Right renal pelvis (tissue), 4 donors: ENCODE measurements around the gene CKAP2. TPM values are rescaled to one million over a fixed set of nuclear protein-coding genes. Genes with fewer than 3 reads are reported as not detected.
"Not testable (repeated sequence)": the region's sequence is repeated elsewhere in the genome, so short reads cannot be mapped to it uniquely, and the experiment has no call there.

ENCODE experiments used
- DNase-seq, 4 donors: peaks; one replicate each; pipeline ENCODE4 v3.0.0-alpha.2; 2013; ENCODE audit warnings: low read depth in 4 of 4, low spot score in 3 of 4, missing footprints in 1 of 4
- polyA plus RNA-seq, 4 donors: library from polyadenylated mRNA; unstranded; fragments of 120-200 nt; gene quantifications; one replicate each; pipeline ENCODE4 v1.2.1, GENCODE V29; 2013; ENCODE audit not compliant: insufficient read length in 4 of 4

Gene CKAP2
- 10 to 100 TPM; 44.1 to 70.7 (median 60.7) TPM for polyA plus RNA-seq

GRCh38 chr13:52454820-52455676 lies at the start of gene CKAP2:
Gene CKAP2, plus strand, starts transcription at chr13:52455478. Its CDS starts 79 bp downstream, at chr13:52455557.
- peak; percentile 87 to 90 (median 88) for DNase-seq

GRCh38 chr13:52405767-52406494 lies 49.3 kb upstream of the CKAP2 start, which contains the start of gene THSD1:
Gene THSD1, minus strand, starts transcription at chr13:52406172. Its CDS starts 3,572 bp downstream, at chr13:52402600.
- DNase-seq: peak in 1 of 4 donors; percentile 25

GRCh38 chr13:52406629-52407028 lies 48.6 kb upstream of the CKAP2 start:
- no peak for DNase-seq

- not testable (repeated sequence) for DNase-seq
Measured at GRCh38 chr13:52407436-52407835, 47.8 kb upstream of the CKAP2 start.

- not testable (repeated sequence) for DNase-seq
Measured at GRCh38 chr13:52408071-52408658, 47.1 kb upstream of the CKAP2 start.

GRCh38 chr13:52411629-52412028 lies 43.6 kb upstream of the CKAP2 start:
- DNase-seq: no peak

GRCh38 chr13:52412128-52412527 lies 43.1 kb upstream of the CKAP2 start:
- no peak for DNase-seq

GRCh38 chr13:52414051-52414450 lies 41.2 kb upstream of the CKAP2 start:
- no peak for DNase-seq

GRCh38 chr13:52414963-52415362 lies 40.3 kb upstream of the CKAP2 start:
- no peak for DNase-seq

- no peak for DNase-seq
Measured at GRCh38 chr13:52419080-52419479, 36.2 kb upstream of the CKAP2 start.

- no peak for DNase-seq
Measured at GRCh38 chr13:52421216-52421615, 34.1 kb upstream of the CKAP2 start.

- DNase-seq: no peak
Measured at GRCh38 chr13:52428295-52428694, 27.0 kb upstream of the CKAP2 start.

GRCh38 chr13:52432456-52432855 lies 22.8 kb upstream of the CKAP2 start:
- DNase-seq: no peak

GRCh38 chr13:52446265-52446664 lies 9.0 kb upstream of the CKAP2 start:
- DNase-seq: no peak

- DNase-seq: no peak
Measured at GRCh38 chr13:52447354-52447753, 7.9 kb upstream of the CKAP2 start.

GRCh38 chr13:52447815-52448552 lies 7.3 kb upstream of the CKAP2 start:
- no peak for DNase-seq

GRCh38 chr13:52449331-52450011 lies 5.8 kb upstream of the CKAP2 start:
- DNase-seq: no peak

GRCh38 chr13:52450012-52450792 lies 5.1 kb upstream of the CKAP2 start, which contains the start of gene VPS36:
Gene VPS36, minus strand, starts transcription at chr13:52450634. Its CDS starts 40 bp downstream, at chr13:52450594.
- DNase-seq: peak; percentile 92 to 97 (median 94)

GRCh38 chr13:52450793-52451116 lies 4.5 kb upstream of the CKAP2 start:
- DNase-seq: no peak
